Eye (tissue), 1 donor: Measurements from ENCODE around the gene RFC3.
A peak's percentile ranks its signal among the peaks of the same experiment; 100 is the strongest.

ENCODE experiments used
- DNase-seq: peaks from one replicate; pipeline ENCODE4 v3.0.0-alpha.2; 2015

Gene RFC3

GRCh38 chr13:33868343-33868994 lies 50.5 kb downstream of the RFC3 start:
- DNase-seq = no peak

- peak; percentile 12 for DNase-seq
Measured at GRCh38 chr13:33869005-33869404, 51.1 kb downstream of the RFC3 start.

GRCh38 chr13:33870046-33870668 lies 52.2 kb downstream of the RFC3 start:
- DNase-seq = no peak

GRCh38 chr13:33871207-33872004 lies 53.5 kb downstream of the RFC3 start:
- no peak for DNase-seq

- DNase-seq = no peak
Measured at GRCh38 chr13:33872005-33872351, 54.0 kb downstream of the RFC3 start.

- DNase-seq = no peak
Measured at GRCh38 chr13:33873251-33873908, 55.4 kb downstream of the RFC3 start.

GRCh38 chr13:33874871-33875270 lies 56.9 kb downstream of the RFC3 start:
- no peak for DNase-seq

- no peak for DNase-seq
Measured at GRCh38 chr13:33875618-33876401, 57.9 kb downstream of the RFC3 start.

GRCh38 chr13:33876716-33877394 lies 58.9 kb downstream of the RFC3 start:
- no peak for DNase-seq

GRCh38 chr13:33879118-33879517 lies 61.2 kb downstream of the RFC3 start:
- DNase-seq = no peak

- no peak for DNase-seq
Measured at GRCh38 chr13:33882804-33883203, 64.9 kb downstream of the RFC3 start.

GRCh38 chr13:33884531-33885220 lies 66.7 kb downstream of the RFC3 start:
- peak; percentile 30 for DNase-seq
